Activated naive CD8-positive, alpha-beta T cell treated with anti-CD3 and anti-CD28 coated beads, Interleukin-2, amount 50 U/mL, for 16 hours (primary cell): Measurements from ENCODE around the gene SLC50A1.

Experiments
- DNase-seq: peaks from one replicate; pipeline ENCODE4 v3.0.0-alpha.2; 2020; ENCODE audit warnings: low read depth, low spot score

Gene SLC50A1

GRCh38 chr1:155135415-155136028 is at the start of gene SLC50A1:
SLC50A1 (plus strand) TSS chr1:155135852; CDS start chr1:155135912, 60 bp downstream.
- peak; percentile 79 for DNase-seq

DNA sequence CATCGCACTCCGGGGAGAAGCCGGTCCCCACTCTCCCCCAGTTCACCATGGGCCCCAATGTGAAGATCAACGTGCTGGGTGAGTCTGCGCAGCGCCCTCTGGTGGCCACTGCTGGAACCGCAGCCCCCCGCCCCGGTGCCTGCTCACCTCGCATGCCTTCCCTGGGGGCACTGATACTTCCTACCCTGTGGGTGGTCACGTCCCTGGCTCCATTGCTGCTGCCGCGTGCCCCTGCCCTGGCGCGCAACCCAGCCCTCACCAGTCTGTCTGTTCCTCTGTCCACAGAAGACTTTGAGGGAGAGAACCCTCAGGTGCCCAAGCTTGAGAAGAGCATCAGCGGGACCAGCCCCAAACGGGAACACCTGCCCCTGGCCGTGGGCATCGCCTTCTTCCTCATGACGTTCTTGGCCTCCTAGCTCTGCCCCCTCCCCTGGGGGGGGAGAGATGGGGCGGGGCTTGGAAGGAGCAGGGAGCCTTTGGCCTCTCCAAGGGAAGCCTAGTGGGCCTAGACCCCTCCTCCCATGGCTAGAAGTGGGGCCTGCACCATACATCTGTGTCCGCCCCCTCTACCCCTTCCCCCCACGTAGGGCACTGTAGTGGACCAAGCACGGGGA is 49.4 kb upstream of the SLC50A1 start:
- DNase-seq, result peak; percentile 59

DNA sequence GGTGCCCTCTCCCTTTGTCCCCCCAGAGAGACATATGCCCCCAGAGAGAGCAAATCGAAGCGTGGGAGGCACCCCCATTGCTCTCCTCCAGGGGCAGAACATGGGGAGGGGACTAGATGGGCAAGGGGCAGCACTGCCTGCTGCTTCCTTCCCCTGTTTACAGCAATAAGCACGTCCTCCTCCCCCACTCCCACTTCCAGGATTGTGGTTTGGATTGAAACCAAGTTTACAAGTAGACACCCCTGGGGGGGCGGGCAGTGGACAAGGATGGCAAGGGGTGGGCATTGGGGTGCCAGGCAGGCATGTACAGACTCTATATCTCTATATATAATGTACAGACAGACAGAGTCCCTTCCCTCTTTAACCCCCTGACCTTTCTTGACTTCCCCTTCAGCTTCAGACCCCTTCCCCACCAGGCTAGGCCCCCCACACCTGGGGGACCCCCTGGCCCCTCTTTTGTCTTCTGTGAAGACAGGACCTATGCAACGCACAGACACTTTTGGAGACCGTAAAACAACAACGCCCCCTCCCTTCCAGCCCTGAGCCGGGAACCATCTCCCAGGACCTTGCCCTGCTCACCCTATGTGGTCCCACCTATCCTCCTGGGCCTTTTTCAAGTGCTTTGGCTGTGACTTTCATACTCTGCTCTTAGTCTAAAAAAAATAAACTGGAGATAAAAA is 48.7 kb upstream of the SLC50A1 start:
- DNase-seq, result no peak

DNA sequence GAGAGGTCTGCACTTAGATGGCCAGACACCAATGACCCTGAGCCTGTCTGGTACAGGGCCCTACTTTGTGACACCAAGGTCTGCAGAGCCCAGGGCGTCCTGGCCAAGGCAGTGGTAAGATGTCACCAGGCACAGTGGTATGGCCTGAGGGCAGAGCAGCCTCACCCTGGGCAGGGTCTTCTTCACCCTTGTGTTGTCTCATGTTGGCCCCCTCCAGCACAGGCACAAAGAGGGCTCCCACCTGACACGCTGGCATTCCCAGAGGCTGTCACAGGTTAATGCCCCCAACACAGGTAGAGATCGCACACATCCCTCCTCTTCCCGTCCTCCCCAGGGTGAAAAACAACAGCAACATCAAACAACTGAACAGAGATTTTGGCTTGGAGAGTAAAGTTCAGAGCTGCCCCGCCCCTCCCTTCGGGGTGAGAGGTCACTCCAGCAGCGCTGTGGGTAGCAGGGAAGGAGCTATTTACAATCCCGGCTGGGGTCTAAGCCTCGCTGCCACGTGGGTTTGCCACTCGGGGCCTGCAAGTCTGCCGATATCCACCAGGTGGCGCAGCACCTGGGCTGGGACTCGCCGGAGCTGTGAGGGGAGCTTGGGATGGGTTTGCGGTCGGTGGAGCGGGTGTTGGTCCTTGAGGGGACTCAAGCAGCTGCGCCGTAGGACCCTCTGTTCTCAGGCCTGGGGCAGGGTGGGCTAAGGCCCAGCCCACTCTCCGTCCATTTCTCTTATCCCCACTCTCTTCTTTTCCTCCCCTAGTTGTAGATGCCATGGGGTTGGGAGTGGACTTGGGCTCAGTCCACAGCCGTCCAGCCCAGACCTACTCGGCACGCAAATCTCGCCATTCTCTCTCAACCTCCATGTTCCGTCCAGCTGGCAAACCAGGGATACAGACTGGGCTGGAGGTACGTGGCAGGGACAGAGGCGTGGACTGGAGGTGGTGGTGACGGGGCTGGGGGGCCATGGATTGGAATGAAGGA is 44.3 kb upstream of the SLC50A1 start:
- peak; percentile 63 for DNase-seq

DNA sequence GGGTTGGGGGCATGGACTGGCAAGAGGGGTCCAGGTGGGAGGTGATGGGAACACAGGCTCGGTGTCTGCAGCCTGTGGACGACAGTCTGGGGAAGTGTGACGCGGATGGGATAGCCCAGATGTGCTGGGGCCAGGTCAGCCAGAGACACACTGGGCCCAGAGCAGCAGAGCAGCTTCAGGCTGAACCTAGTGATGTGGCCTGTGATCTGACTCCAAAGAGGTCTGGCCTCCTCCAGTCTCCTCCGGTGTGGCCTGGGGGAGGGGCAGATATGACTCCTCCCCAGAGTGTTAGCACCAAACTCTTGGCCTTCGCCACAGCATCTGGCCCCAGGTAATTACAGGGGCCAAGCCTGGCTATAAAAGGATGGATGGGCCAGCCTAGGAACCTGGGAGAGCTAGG is 43.5 kb upstream of the SLC50A1 start:
- DNase-seq, result no peak

GRCh38 chr1:155092641-155093040 is 43.0 kb upstream of the SLC50A1 start:
- DNase-seq, result no peak

DNA sequence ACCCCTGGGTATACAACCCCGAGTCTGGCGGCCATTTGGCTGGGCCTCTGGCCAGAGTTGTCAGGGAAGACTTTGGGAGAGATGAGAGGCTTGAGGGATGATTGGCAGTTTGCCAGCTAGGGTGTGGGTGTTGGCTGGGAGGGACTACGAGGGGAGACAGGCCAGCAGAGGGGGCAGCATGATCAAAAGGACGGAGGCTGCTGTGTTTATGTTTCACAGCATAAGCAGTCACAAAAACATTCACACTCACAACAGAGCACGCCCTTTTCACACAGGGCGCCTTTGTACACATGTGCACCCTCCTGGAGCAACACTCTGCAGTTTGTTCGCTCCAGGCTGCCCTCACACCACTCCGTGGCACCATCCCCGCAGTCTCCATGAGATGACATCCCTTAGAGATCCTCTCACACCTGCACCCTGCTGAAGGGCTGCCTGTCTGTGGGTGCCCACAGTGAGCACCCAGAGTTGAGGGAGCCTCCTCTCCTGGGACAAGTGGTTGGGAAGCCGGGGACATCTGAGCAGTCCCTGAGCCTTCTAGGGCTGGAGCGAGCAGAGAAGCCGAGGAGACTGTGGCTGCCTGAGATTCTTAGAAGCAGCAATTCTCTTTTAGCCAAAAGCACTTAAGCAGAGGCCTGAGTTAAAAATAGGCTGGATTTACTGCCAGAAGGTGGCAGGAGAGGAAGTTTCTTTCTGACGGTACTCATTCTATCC is 41.6 kb upstream of the SLC50A1 start:
- DNase-seq, result no peak

- no peak for DNase-seq
Measured at GRCh38 chr1:155094622-155094948, 41.1 kb upstream of the SLC50A1 start.

- no peak for DNase-seq
Measured at GRCh38 chr1:155099331-155099730, 36.3 kb upstream of the SLC50A1 start.

DNA sequence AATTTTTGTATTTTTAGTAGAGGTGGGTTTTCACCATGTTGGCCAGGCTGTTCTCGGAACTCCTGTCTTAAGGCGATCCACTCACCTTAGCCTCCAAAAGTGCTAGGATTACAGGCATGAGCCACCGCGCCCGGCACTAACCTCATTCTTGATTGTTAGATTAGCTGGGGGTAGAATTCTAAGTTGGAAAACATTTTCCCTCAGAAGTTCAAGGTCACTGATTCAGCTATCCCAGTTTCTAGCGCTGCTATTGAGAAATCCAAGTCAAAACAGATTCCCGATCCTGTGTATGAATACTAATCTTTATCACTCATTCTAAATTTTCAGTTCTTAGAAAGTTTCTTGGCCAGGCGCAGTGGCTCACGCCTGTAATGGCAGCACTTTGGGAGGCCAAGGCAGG is 32.3 kb upstream of the SLC50A1 start:
- DNase-seq, result no peak

DNA sequence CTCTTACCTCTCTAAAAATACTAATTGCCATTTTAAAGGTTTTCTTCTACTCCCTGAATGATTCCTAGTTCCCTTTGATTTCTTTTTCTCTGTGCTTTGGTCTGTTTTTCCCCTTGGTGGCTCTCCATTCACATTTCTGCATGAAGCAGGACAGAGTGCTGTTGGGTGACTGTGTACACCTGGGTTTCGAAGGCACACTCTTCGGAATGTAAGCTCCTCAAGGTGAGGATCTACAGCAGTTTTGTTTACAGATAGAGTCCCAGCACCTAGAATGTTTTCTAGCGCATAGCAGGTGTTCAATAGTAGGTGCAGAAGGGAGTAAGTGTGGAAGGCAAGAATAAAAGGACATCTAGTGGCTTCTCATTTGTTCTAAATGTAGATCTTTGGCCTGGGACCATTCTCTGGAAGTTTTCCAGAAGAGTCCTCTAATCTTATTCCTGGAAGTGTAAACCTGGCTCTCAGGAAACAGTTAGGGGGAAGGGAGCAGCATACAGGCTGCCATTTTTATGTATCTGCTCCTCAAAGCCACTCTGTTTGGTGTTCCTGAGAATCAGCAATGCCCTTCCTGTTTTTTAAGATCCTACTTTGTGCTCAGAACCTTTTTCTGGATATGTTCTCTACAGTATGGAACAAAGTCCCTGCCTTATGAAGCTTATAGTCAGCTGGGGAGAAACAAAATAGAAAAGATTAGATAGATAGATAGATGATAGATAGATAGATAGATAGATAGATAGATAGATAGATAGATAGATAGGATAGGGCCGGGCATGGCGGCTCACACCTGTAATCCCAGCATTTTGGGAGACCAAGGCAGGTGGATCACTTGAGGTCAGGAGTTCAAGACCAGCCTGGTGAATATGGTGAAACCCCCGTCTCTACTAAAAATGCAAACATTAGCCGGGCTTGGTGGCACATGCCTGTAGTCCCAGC is 30.8 kb upstream of the SLC50A1 start:
- DNase-seq, result no peak

GRCh38 chr1:155105604-155106011 is 30.0 kb upstream of the SLC50A1 start:
- no peak for DNase-seq

- DNase-seq, result no peak
Measured at GRCh38 chr1:155106862-155107261, 28.8 kb upstream of the SLC50A1 start.

GRCh38 chr1:155107309-155108264 is 28.1 kb upstream of the SLC50A1 start:
- DNase-seq, result no peak

- no peak for DNase-seq
Measured at GRCh38 chr1:155108296-155108695, 27.4 kb upstream of the SLC50A1 start.

- no peak for DNase-seq
Measured at GRCh38 chr1:155110381-155110780, 25.3 kb upstream of the SLC50A1 start.

GRCh38 chr1:155110826-155111225 is 24.8 kb upstream of the SLC50A1 start:
- DNase-seq, result no peak

GRCh38 chr1:155113450-155113980 is 22.1 kb upstream of the SLC50A1 start:
- no peak for DNase-seq
